ENCODE results near the gene OTUD7B.

The OTUD7B gene

GRCh38 chr1:150015651-150016131 is 5.2 kb upstream of the OTUD7B start:
- H3K9me3 ChIP-seq (replicated peaks; ENCODE audit: insufficient read depth, low read length) = no peaks in the 10 kb centered on the region
- peaks cover 16% of the 10 kb centered on the region for H3K4me1 ChIP-seq (ENCODE audit: low read length)
- no peaks in the 10 kb centered on the region for H3K9me2 ChIP-seq (replicated peaks; ENCODE audit: insufficient read depth, low read length)
- no peak overlapping the region for H3K27ac ChIP-seq (ENCODE audit: low read length)
- no peak overlapping the region for H2AFZ ChIP-seq (ENCODE audit: low read length)
- no peaks in the 10 kb centered on the region for H3K79me2 ChIP-seq (ENCODE audit: low read length)
- H3K36me3 ChIP-seq (replicated peaks; ENCODE audit: insufficient read depth, low read length) = no peaks in the 10 kb centered on the region
- H3K27me3 ChIP-seq (replicated peaks; ENCODE audit: insufficient read depth, low read length) = no peaks in the 10 kb centered on the region
- H3F3A ChIP-seq (ENCODE audit: insufficient read depth, low read length) = no peaks in the 10 kb centered on the region
- no peaks in the 10 kb centered on the region for H4K20me1 ChIP-seq (ENCODE audit: insufficient read depth, low read length)
- TF ChIP-seq CTCF (IDR thresholded peaks at IDR 0.05; ENCODE audit: low read length) (no peak), EZH2phosphoT487 (IDR thresholded peaks at IDR 0.05; ENCODE audit: low read length) (no peak), EZH2 (optimal IDR thresholded peaks at IDR 0.05; ENCODE audit: low read depth, low read length) (no peak)
- no peak overlapping the region for H3K4me2 ChIP-seq (ENCODE audit: low read depth, low read length)
- no peak for DNase-seq
- H3K9ac ChIP-seq (ENCODE audit: low read length) = no peak overlapping the region
- H3K4me3 ChIP-seq (ENCODE audit: low read length) = no peak overlapping the region

- no peaks in the 10 kb centered on the region for H3K9me3 ChIP-seq (replicated peaks; ENCODE audit: insufficient read depth, low read length)
- H3K9me2 ChIP-seq (replicated peaks; ENCODE audit: insufficient read depth, low read length) = no peaks in the 10 kb centered on the region
- peaks cover 5% of the 10 kb centered on the region; the same call in 1 of the 2 replicates for H3F3A ChIP-seq (ENCODE audit: insufficient read depth, low read length)
- no peaks in the 10 kb centered on the region for H3K36me3 ChIP-seq (replicated peaks; ENCODE audit: insufficient read depth, low read length)
- H3K79me2 ChIP-seq (ENCODE audit: low read length) = peaks cover 27% of the 10 kb centered on the region
- no peaks in the 10 kb centered on the region for H4K20me1 ChIP-seq (ENCODE audit: insufficient read depth, low read length)
- H3K9ac ChIP-seq (ENCODE audit: low read length) = no peak overlapping the region
- DNase-seq = no peak
- H2AFZ ChIP-seq (ENCODE audit: low read length) = no peak overlapping the region
- no peak overlapping the region for H3K27ac ChIP-seq (ENCODE audit: low read length)
- TF ChIP-seq EZH2 (optimal IDR thresholded peaks at IDR 0.05; ENCODE audit: low read depth, low read length) (no peak), CTCF (IDR thresholded peaks at IDR 0.05; ENCODE audit: low read length) (no peak), EZH2phosphoT487 (IDR thresholded peaks at IDR 0.05; ENCODE audit: low read length) (no peak)
- no peaks in the 10 kb centered on the region for H3K27me3 ChIP-seq (replicated peaks; ENCODE audit: insufficient read depth, low read length)
- H3K4me1 ChIP-seq (ENCODE audit: low read length) = peaks cover 18% of the 10 kb centered on the region
- no peak overlapping the region for H3K4me3 ChIP-seq (ENCODE audit: low read length)
- no peak overlapping the region for H3K4me2 ChIP-seq (ENCODE audit: low read depth, low read length)
Observed at GRCh38 chr1:150012611-150013010, 2.1 kb upstream of the OTUD7B start.

GRCh38 chr1:150009604-150010392 is 728 bp downstream of the OTUD7B start:
- TF ChIP-seq EZH2phosphoT487 (IDR thresholded peaks at IDR 0.05; ENCODE audit: low read length) (no peak), CTCF (IDR thresholded peaks at IDR 0.05; ENCODE audit: low read length) (no peak), EZH2 (optimal IDR thresholded peaks at IDR 0.05; ENCODE audit: low read depth, low read length) (no peak)
- Histone ChIP-seq H2AFZ (ENCODE audit: low read length) (peak overlapping the region; percentile 98), H3K4me1 (ENCODE audit: low read length) (peaks cover 14% of the 10 kb centered on the region), H3K9me3 (replicated peaks; ENCODE audit: insufficient read depth, low read length) (no peaks in the 10 kb centered on the region), H3K36me3 (replicated peaks; ENCODE audit: insufficient read depth, low read length) (no peaks in the 10 kb centered on the region), H3K9me2 (replicated peaks; ENCODE audit: insufficient read depth, low read length) (no peaks in the 10 kb centered on the region), H3F3A (ENCODE audit: insufficient read depth, low read length) (peaks cover 5% of the 10 kb centered on the region; the same call in 1 of the 2 replicates), H3K4me2 (ENCODE audit: low read depth, low read length) (peak overlapping the region; percentile 89), H3K4me3 (ENCODE audit: low read length) (peak overlapping the region; percentile 95), H3K27ac (ENCODE audit: low read length) (peak overlapping the region; percentile 48; the same call in 1 of the 2 replicates), H4K20me1 (ENCODE audit: insufficient read depth, low read length) (no peaks in the 10 kb centered on the region), H3K27me3 (replicated peaks; ENCODE audit: insufficient read depth, low read length) (no peaks in the 10 kb centered on the region), H3K9ac (ENCODE audit: low read length) (peak overlapping the region; percentile 80), H3K79me2 (ENCODE audit: low read length) (peaks cover 46% of the 10 kb centered on the region)
- DNase-seq = peak; percentile 25
